Trophoblast cell (in vitro differentiated cells and primary cell): ENCODE results near the gene L3MBTL3.

Experiments used
- DNase-seq, 2 donors: peaks; one replicate each; pipeline ENCODE4 v3.0.0-alpha.2; 2016
- H2AFZ ChIP-seq: 2 replicates; pipeline ENCODE4 v1.6.1; 2013; ENCODE audit warnings: low read length, moderate library complexity, mild to moderate bottlenecking; ENCODE audit not compliant: insufficient read depth, poor library complexity
- H2AK5ac ChIP-seq: 2 replicates; pipeline ENCODE4 v1.6.1; 2013; ENCODE audit warnings: mild to moderate bottlenecking, low read length
- H2BK120ac ChIP-seq: 2 replicates; pipeline ENCODE4 v1.6.1; 2013; ENCODE audit warnings: low read length, mild to moderate bottlenecking, moderate library complexity; ENCODE audit not compliant: insufficient read depth, poor library complexity
- H2BK12ac ChIP-seq: 2 replicates; pipeline ENCODE4 v1.6.1; 2013; ENCODE audit warnings: mild to moderate bottlenecking, low read length, moderate library complexity
- H2BK5ac ChIP-seq: 2 replicates; pipeline ENCODE4 v1.6.1; 2013; ENCODE audit warnings: low read length, low read depth, moderate library complexity, mild to moderate bottlenecking; ENCODE audit not compliant: poor library complexity
- H3K14ac ChIP-seq: 2 replicates; pipeline ENCODE4 v1.6.1; 2013; ENCODE audit warnings: mild to moderate bottlenecking, low read length
- H3K18ac ChIP-seq: 2 replicates; pipeline ENCODE4 v1.6.1; 2013; ENCODE audit warnings: mild to moderate bottlenecking, low read length
- H3K23ac ChIP-seq: 2 replicates; pipeline ENCODE4 v1.6.1; 2013; ENCODE audit warnings: low read length
- H3K27ac ChIP-seq: 2 replicates; pipeline ENCODE4 v1.5.1; 2013; ENCODE audit warnings: low read depth, mild to moderate bottlenecking, inconsistent platforms, low read length, moderate library complexity
- H3K27me3 ChIP-seq: 2 replicates; pipeline ENCODE4 v1.6.1; 2013; ENCODE audit warnings: inconsistent platforms, mild to moderate bottlenecking, low read length, moderate library complexity; ENCODE audit not compliant: insufficient read depth
- H3K36me3 ChIP-seq, 2 experiments: 1 replicate in 1 of 2; 2 replicates in 1 of 2; pipeline ENCODE4 v1.6.1; 2013; ENCODE audit warnings: low read length in 2 of 2, mild to moderate bottlenecking in 2 of 2, moderate library complexity in 1 of 2; ENCODE audit not compliant: insufficient read depth in 2 of 2, control insufficient read depth in 1 of 2
- H3K4ac ChIP-seq: 2 replicates; pipeline ENCODE4 v1.6.1; 2013; ENCODE audit warnings: low read depth, mild to moderate bottlenecking, low read length, moderate library complexity
- H3K4me1 ChIP-seq, 2 experiments: 1 replicate in 1 of 2; 2 replicates in 1 of 2; pipeline ENCODE4 v1.6.1; 2013; ENCODE audit warnings: low read length in 2 of 2, mild to moderate bottlenecking in 2 of 2, moderate library complexity in 1 of 2; ENCODE audit not compliant: insufficient read depth in 2 of 2, control insufficient read depth in 1 of 2
- H3K4me2 ChIP-seq: 2 replicates; pipeline ENCODE4 v1.6.1; 2013; ENCODE audit warnings: inconsistent platforms, mild to moderate bottlenecking, low read length, moderate library complexity
- H3K4me3 ChIP-seq: 2 replicates; pipeline ENCODE4 v1.5.1; 2013; ENCODE audit warnings: mild to moderate bottlenecking, low read depth, low read length, inconsistent platforms
- H3K79me1 ChIP-seq: one replicate; pipeline ENCODE4 v1.6.1; 2013; ENCODE audit warnings: low read length
- H3K79me2 ChIP-seq: 2 replicates; pipeline ENCODE4 v1.6.1; 2013; ENCODE audit warnings: low read length, mild to moderate bottlenecking; ENCODE audit not compliant: control insufficient read depth, insufficient read depth, poor library complexity
- H3K9ac ChIP-seq: 2 replicates; pipeline ENCODE4 v1.6.1; 2013; ENCODE audit warnings: mild to moderate bottlenecking, low read length
- H3K9me3 ChIP-seq: 2 replicates; pipeline ENCODE4 v1.6.1; 2013; ENCODE audit warnings: low read depth, mild to moderate bottlenecking, control low read depth, inconsistent platforms, low read length; ENCODE audit not compliant: insufficient read depth
- H4K12ac ChIP-seq: 2 replicates; pipeline ENCODE4 v1.6.1; 2013; ENCODE audit warnings: low read depth, mild to moderate bottlenecking, low read length, moderate library complexity
- H4K8ac ChIP-seq: 2 replicates; pipeline ENCODE4 v1.6.1; 2013; ENCODE audit warnings: low read depth, mild to moderate bottlenecking, low read length, moderate library complexity
- H4K91ac ChIP-seq: one replicate; pipeline ENCODE4 v1.6.1; 2013; ENCODE audit warnings: low read depth, mild to moderate bottlenecking, low read length, moderate library complexity
- WGBS: extraction: QIAGEN DNeasy Blood & Tissue Kit; methylation state at CpG from one replicate; pipeline ENCODE4 v1.1.7; 2013; ENCODE audit warnings: missing lambda C conversion rate; ENCODE audit not compliant: insufficient read length, insufficient coverage; ENCODE audit errors: extremely low coverage; 5-methylcytosine and 5-hydroxymethylcytosine counted together

Gene L3MBTL3

DNA sequence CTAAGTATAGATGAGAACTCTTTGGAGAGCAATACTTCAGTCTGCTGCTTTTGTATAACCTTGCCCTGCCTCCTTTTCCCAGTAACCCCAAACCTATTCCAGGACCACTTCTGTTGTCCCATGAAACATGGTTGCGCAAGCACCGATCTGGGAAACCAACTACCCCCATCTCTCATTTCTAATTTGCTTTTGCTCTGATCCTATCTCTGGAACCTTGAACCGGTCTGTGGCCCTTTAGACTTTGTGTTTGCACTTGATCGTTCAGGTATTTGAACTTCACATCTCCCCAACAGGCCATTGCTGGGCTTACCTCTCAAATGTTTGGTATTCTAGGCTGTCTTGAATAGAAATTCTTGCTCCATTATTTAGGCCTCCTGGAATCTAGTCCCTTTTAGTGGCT, 25.0 kb downstream of the L3MBTL3 start:
- H3K4me2 ChIP-seq: no peak overlapping the region
- H2AK5ac ChIP-seq: no peak overlapping the region
- no peak overlapping the region for H3K4me3 ChIP-seq
- H3K27ac ChIP-seq: no peak overlapping the region
- no peaks in the 10 kb centered on the region for H3K79me1 ChIP-seq
- DNase-seq: no peak
- H3K18ac ChIP-seq: no peak overlapping the region
- no peak overlapping the region for H2BK12ac ChIP-seq
- no peaks in the 10 kb centered on the region for H3K79me2 ChIP-seq
- no peak overlapping the region for H4K12ac ChIP-seq
- H3K4me1 ChIP-seq: no peaks in the 10 kb centered on the region
- no peaks in the 10 kb centered on the region for H3K36me3 ChIP-seq
- H3K9ac ChIP-seq: no peak overlapping the region
- H3K9me3 ChIP-seq: no peaks in the 10 kb centered on the region
- H2BK120ac ChIP-seq: no peak overlapping the region
- H3K4ac ChIP-seq: no peak overlapping the region
- H2BK5ac ChIP-seq: no peak overlapping the region
- H3K27me3 ChIP-seq: no peaks in the 10 kb centered on the region
- WGBS: no CpG with 5 or more reads among the region's 4 CpGs
- H4K8ac ChIP-seq: no peak overlapping the region
- no peak overlapping the region for H3K23ac ChIP-seq
- no peak overlapping the region for H4K91ac ChIP-seq
- no peak overlapping the region for H3K14ac ChIP-seq
- no peak overlapping the region for H2AFZ ChIP-seq

GRCh38 chr6:130045622-130046021, 27.2 kb downstream of the L3MBTL3 start:
- no peak overlapping the region for H2AK5ac ChIP-seq
- H3K18ac ChIP-seq: no peak overlapping the region
- no peak overlapping the region for H3K9ac ChIP-seq
- no peak overlapping the region for H3K23ac ChIP-seq
- H2BK120ac ChIP-seq: no peak overlapping the region
- no peak overlapping the region for H3K27ac ChIP-seq
- H3K36me3 ChIP-seq: no peaks in the 10 kb centered on the region
- H2BK5ac ChIP-seq: no peak overlapping the region
- no peak overlapping the region for H3K4me2 ChIP-seq
- no peak overlapping the region for H3K14ac ChIP-seq
- DNase-seq: no peak
- no peak overlapping the region for H2AFZ ChIP-seq
- H3K79me2 ChIP-seq: no peaks in the 10 kb centered on the region
- no peaks in the 10 kb centered on the region for H3K9me3 ChIP-seq
- H4K91ac ChIP-seq: no peak overlapping the region
- H3K4me1 ChIP-seq: no peaks in the 10 kb centered on the region
- no peaks in the 10 kb centered on the region for H3K79me1 ChIP-seq
- H4K12ac ChIP-seq: no peak overlapping the region
- H4K8ac ChIP-seq: no peak overlapping the region
- no peak overlapping the region for H3K4ac ChIP-seq
- WGBS: no CpG with 5 or more reads among the region's 2 CpGs
- H3K4me3 ChIP-seq: no peak overlapping the region
- H2BK12ac ChIP-seq: no peak overlapping the region
- no peaks in the 10 kb centered on the region for H3K27me3 ChIP-seq

- H2BK12ac ChIP-seq: no peak overlapping the region
- peaks cover 0 to under 1% of the 10 kb centered on the region in 2 experiments for H3K36me3 ChIP-seq
- no peaks in the 10 kb centered on the region for H3K4me1 ChIP-seq
- no peak for DNase-seq
- H3K4me3 ChIP-seq: no peak overlapping the region
- no peak overlapping the region for H2AFZ ChIP-seq
- H2BK120ac ChIP-seq: no peak overlapping the region
- H3K4ac ChIP-seq: no peak overlapping the region
- H3K27me3 ChIP-seq: no peaks in the 10 kb centered on the region
- WGBS: no CpG with 5 or more reads among the region's 1 CpG
- no peak overlapping the region for H2BK5ac ChIP-seq
- H3K79me1 ChIP-seq: no peaks in the 10 kb centered on the region
- no peak overlapping the region for H2AK5ac ChIP-seq
- no peak overlapping the region for H3K23ac ChIP-seq
- H3K18ac ChIP-seq: no peak overlapping the region
- H3K9me3 ChIP-seq: no peaks in the 10 kb centered on the region
- H3K4me2 ChIP-seq: no peak overlapping the region
- H4K91ac ChIP-seq: no peak overlapping the region
- H4K12ac ChIP-seq: no peak overlapping the region
- H3K79me2 ChIP-seq: no peaks in the 10 kb centered on the region
- no peak overlapping the region for H3K27ac ChIP-seq
- no peak overlapping the region for H3K9ac ChIP-seq
- H3K14ac ChIP-seq: no peak overlapping the region
- no peak overlapping the region for H4K8ac ChIP-seq
Observed at GRCh38 chr6:130046671-130047070, 28.3 kb downstream of the L3MBTL3 start.

GRCh38 chr6:130047088-130047995, 29.0 kb downstream of the L3MBTL3 start:
- Histone ChIP-seq H4K91ac (no peak overlapping the region), H4K12ac (no peak overlapping the region), H3K27me3 (no peaks in the 10 kb centered on the region), H3K4me1 (no peaks in the 10 kb centered on the region), H3K4ac (no peak overlapping the region), H2BK120ac (no peak overlapping the region), H3K36me3 (peaks cover 3 to 4% of the 10 kb centered on the region in 2 experiments), H3K4me3 (no peak overlapping the region), H3K79me2 (no peaks in the 10 kb centered on the region), H3K14ac (no peak overlapping the region), H3K4me2 (no peak overlapping the region), H3K9ac (no peak overlapping the region), H2BK12ac (no peak overlapping the region), H2BK5ac (no peak overlapping the region), H3K79me1 (no peaks in the 10 kb centered on the region), H3K9me3 (no peaks in the 10 kb centered on the region), H3K23ac (no peak overlapping the region), H3K27ac (no peak overlapping the region), H4K8ac (no peak overlapping the region), H3K18ac (no peak overlapping the region), H2AFZ (no peak overlapping the region), H2AK5ac (no peak overlapping the region)
- no peak for DNase-seq
- no CpG with 5 or more reads among the region's 4 CpGs for WGBS
